Fibroblast of the aortic adventitia (primary cell): ENCODE data around the gene NIPSNAP3A. TPM values are rescaled to one million over a fixed set of nuclear protein-coding genes. Genes with fewer than 3 reads are reported as not detected.

ENCODE experiments used
- DNase-seq: peaks from one replicate; pipeline ENCODE4 v3.0.0-alpha.2; 2010; ENCODE audit warnings: low read depth
- H3K4me3 ChIP-seq: 2 replicates; pipeline ENCODE4 v1.5.1; 2011; ENCODE audit warnings: low read depth, mild to moderate bottlenecking, control low read depth, low read length, moderate library complexity
- CTCF ChIP-seq: IDR thresholded peaks from 2 replicates; pipeline ENCODE4 v1.5.1; 2011; ENCODE audit warnings: mild to moderate bottlenecking, low read length, control low read depth, inconsistent platforms; ENCODE audit not compliant: insufficient read depth
- total RNA-seq: library from RNA; depleted of rRNA; stranded (reverse); fragments of >200 nt; gene quantifications from 2 replicates; pipeline ENCODE4 v1.2.3, GENCODE V29; 2012; ENCODE audit warnings: low replicate concordance

NIPSNAP3A gene
- total RNA-seq, 1 donor: 56.6 TPM

- DNase-seq: peak; percentile 82
- no peak overlapping the region for H3K4me3 ChIP-seq
- peak; percentile 68 for TF ChIP-seq CTCF
These were observed 4.0 kb upstream of the NIPSNAP3A start for GRCh38 chr9:104743376-104743985.

GRCh38 chr9:104745852-104746251 is 1.6 kb upstream of the NIPSNAP3A start:
- TF ChIP-seq CTCF: no peak

GRCh38 chr9:104746285-104746684 is 1.2 kb upstream of the NIPSNAP3A start:
- no peak for DNase-seq

More at GRCh38 chr9:104745852-104746251, 1.6 kb upstream of the NIPSNAP3A start:
- DNase-seq: no peak
- H3K4me3 ChIP-seq: no peak overlapping the region

GRCh38 chr9:104746798-104747197 is 685 bp upstream of the NIPSNAP3A start:
- DNase-seq: no peak
- TF ChIP-seq CTCF: no peak
- peak overlapping the region; percentile 86 for H3K4me3 ChIP-seq

More at GRCh38 chr9:104746285-104746684, 1.2 kb upstream of the NIPSNAP3A start:
- H3K4me3 ChIP-seq: no peak overlapping the region
- TF ChIP-seq CTCF: no peak

GRCh38 chr9:104747245-104747564 is 278 bp upstream of the NIPSNAP3A start:
- H3K4me3 ChIP-seq: peak overlapping the region; percentile 86
- no peak for TF ChIP-seq CTCF

GRCh38 chr9:104748359-104749031 is 1.0 kb downstream of the NIPSNAP3A start:
- peak; percentile 48 for DNase-seq
- TF ChIP-seq CTCF: no peak
- H3K4me3 ChIP-seq: peak overlapping the region; percentile 86

More at GRCh38 chr9:104747245-104747564, 278 bp upstream of the NIPSNAP3A start:
- DNase-seq: no peak
